ENCODE measurements around the gene MYMK. TPM values are rescaled to one million over a fixed set of nuclear protein-coding genes. Genes with fewer than 3 reads are reported as not detected.

The MYMK gene
- total and polyA plus RNA-seq, 2 of the 4 experiments (the other 2 are of a cell fraction), result not detected

- Histone ChIP-seq H3K27ac (ENCODE audit: insufficient read depth, low read length) (no peak overlapping the region), H3K79me1 (ENCODE audit: low read depth in 1 of 2, low read length in 2 of 2) (no peaks in the 10 kb centered on the region; a peak in 1 of 4 replicates), H3K56ac (ENCODE audit: extremely low read depth, insufficient read depth, low read length) (no peak overlapping the region), H4K8ac (ENCODE audit: low read depth in 2 of 2, low read length in 2 of 2) (no peak overlapping the region), H3K9me1 (ENCODE audit: insufficient read depth, low read length) (no peaks in the 10 kb centered on the region), H3K9me3 (ENCODE audit: control insufficient read depth, insufficient read depth, low read length) (no peaks in the 10 kb centered on the region), H2BK20ac (ENCODE audit: low read depth, low read length) (no peak overlapping the region), H3K9ac (ENCODE audit: low read depth, low read length) (no peak overlapping the region), H3K4me3 (ENCODE audit: insufficient read depth, low read depth, low read length) (no peak overlapping the region), H4K5ac (ENCODE audit: low read depth, low read length) (no peak overlapping the region), H3K4ac (ENCODE audit: low read depth, low read length) (no peak overlapping the region), H2BK120ac (ENCODE audit: low read depth, low read length) (no peak overlapping the region), H3K4me2 (ENCODE audit: low read depth, low read length) (no peak overlapping the region), H3K18ac (ENCODE audit: low read depth, low read length) (no peak overlapping the region), H3K36me3 (ENCODE audit: control insufficient read depth, insufficient read depth, low read length) (peaks cover 9% of the 10 kb centered on the region), H2AK5ac (ENCODE audit: low read depth, low read length) (no peak overlapping the region), H3K23ac (ENCODE audit: low read depth, low read length) (no peak overlapping the region), H2AFZ (replicated peaks; ENCODE audit: low read length, poor library complexity) (no peak overlapping the region), H4K20me1 (ENCODE audit: insufficient read depth, low read length) (no peaks in the 10 kb centered on the region), H4K91ac (ENCODE audit: insufficient read depth, low read depth, low read length) (no peak overlapping the region), H2BK15ac (ENCODE audit: low read depth, low read length) (no peak overlapping the region), H2BK5ac (ENCODE audit: low read depth, low read length, poor library complexity, severe bottlenecking) (no peak overlapping the region), H3K27me3 (ENCODE audit: control insufficient read depth, insufficient read depth, low read length) (no peaks in the 10 kb centered on the region), H2AK9ac (replicated peaks; ENCODE audit: low read depth, low read length, poor library complexity) (no peak overlapping the region), H3K14ac (replicated peaks; ENCODE audit: low read depth, low read length) (no peak overlapping the region), H3K4me1 (ENCODE audit: control insufficient read depth, insufficient read depth, low read length) (no peaks in the 10 kb centered on the region)
- intact Hi-C loops (cut with micrococcal nuclease), result no loop called here
- ChIA-PET CTCF (interaction anchor here (1.0 kb wide), 1 partner anchor 18 kb away, joined by 3 read pairs; no protein-coding TSS in a partner anchor), POLR2A (ENCODE audit: unreplicated experiment) (no interaction called here)
- DNase-seq (no peak), ATAC-seq (ENCODE audit: low read depth) (no peak)
- TF ChIP-seq FOS (IDR thresholded peaks at IDR 0.05; ENCODE audit: low read depth, low read length) (no peak), RFX5 (IDR thresholded peaks at IDR 0.05; ENCODE audit: low read depth, low read length) (no peak), USF2 (IDR thresholded peaks at IDR 0.05; ENCODE audit: low read depth, low read length) (no peak), CHD1 (IDR thresholded peaks at IDR 0.05; ENCODE audit: low read depth, low read length) (no peak), MAFK (IDR thresholded peaks at IDR 0.05; ENCODE audit: low read depth, low read length) (no peak), CEBPB (IDR thresholded peaks at IDR 0.05; ENCODE audit: low read depth, low read length) (no peak), POLR2A (IDR thresholded peaks at IDR 0.05; ENCODE audit: low read depth, low read length) (no peak), CTCF (conservative IDR thresholded peaks at IDR 0.05; ENCODE audit: low read depth, low read length) (no peak), MXI1 (IDR thresholded peaks at IDR 0.05; ENCODE audit: borderline replicate concordance, low read depth, low read length) (no peak), SMC3 (IDR thresholded peaks at IDR 0.05; ENCODE audit: low read depth, low read length) (no peak), RAD21 (IDR thresholded peaks at IDR 0.05; ENCODE audit: low read length) (no peak)
- 100% methylated on average over 2 of the region's 6 CpGs; no CpG with 5 or more reads in 1 of the 2 experiments for whole genome bisulfite sequencing, 2 experiments (ENCODE audit: extremely low coverage in 2 of 2, insufficient read length in 1 of 2)
- dilution Hi-C loops (cut with HindIII; ENCODE audit: low sequenced_read_pairs, unreplicated experiment), result no loop called here
- in situ Hi-C loops (cut with MboI; ENCODE audit: low sequenced_read_pairs), result no loop called here
- BruUV-seq (replicated peaks), result no TSS peak
These were observed 55.9 kb downstream of the MYMK start for GRCh38 chr9:133468777-133469421.
